Right atrium auricular region (tissue), 2 donors: ENCODE results near the gene OR6C2. TPM values are rescaled to one million over a fixed set of nuclear protein-coding genes. Genes with fewer than 3 reads are reported as not detected.
"Not testable (repeated sequence)": the region's sequence is repeated elsewhere in the genome, so short reads cannot be mapped to it uniquely, and the experiment has no call there.

Experiments used
- DNase-seq: peaks from one replicate; pipeline ENCODE4 v3.0.0-alpha.2; 2019; ENCODE audit warnings: low spot score
- H3K27ac ChIP-seq, 2 donors: fragments of 200-600 bp; sonication (generic); 1 replicate in 1 of 2; 2 replicates in 1 of 2; pipeline ENCODE4 v1.5.1; 2016 to 2019
- H3K27me3 ChIP-seq, 2 donors: fragments of 200-600 bp; sonication (generic); one replicate each; pipeline versions ENCODE4 v1.5.1 to v1.6.0; 2017 to 2019
- H3K36me3 ChIP-seq: fragments of 200-600 bp; sonication (generic); one replicate; pipeline ENCODE4 v1.5.1; 2016
- H3K4me1 ChIP-seq, 2 donors: fragments of 200-600 bp; sonication (generic); one replicate each; pipeline versions ENCODE4 v1.5.1 to v1.6.0; 2017 to 2019
- H3K4me3 ChIP-seq, 2 donors: fragments of 200-600 bp; sonication (generic); 1 replicate in 1 of 2; 2 replicates in 1 of 2; pipeline ENCODE4 v1.5.1; 2017 to 2019; ENCODE audit warnings: mild to moderate bottlenecking in 1 of 2, moderate library complexity in 1 of 2
- H3K9me3 ChIP-seq, 2 donors: fragments of 200-600 bp; sonication (generic); one replicate each; pipeline ENCODE4 v1.5.1; 2019
- total RNA-seq, 2 donors: library from RNA; depleted of rRNA; stranded (reverse); fragments of >200 nt; gene quantifications; one replicate each; pipeline ENCODE4 v1.1.0, GENCODE V29; 2016
- TF ChIP-seq, protein P1 (sequence below), 2 donors: fragments of 200-600 bp; sonication (generic); IDR thresholded peaks; one replicate each; pipeline ENCODE4 v1.5.1; 2019; ENCODE audit warnings: antibody characterized with exemption in 2 of 2

OR6C2 gene
- total RNA-seq, 2 donors from 2014 or later, result not detected

DNA sequence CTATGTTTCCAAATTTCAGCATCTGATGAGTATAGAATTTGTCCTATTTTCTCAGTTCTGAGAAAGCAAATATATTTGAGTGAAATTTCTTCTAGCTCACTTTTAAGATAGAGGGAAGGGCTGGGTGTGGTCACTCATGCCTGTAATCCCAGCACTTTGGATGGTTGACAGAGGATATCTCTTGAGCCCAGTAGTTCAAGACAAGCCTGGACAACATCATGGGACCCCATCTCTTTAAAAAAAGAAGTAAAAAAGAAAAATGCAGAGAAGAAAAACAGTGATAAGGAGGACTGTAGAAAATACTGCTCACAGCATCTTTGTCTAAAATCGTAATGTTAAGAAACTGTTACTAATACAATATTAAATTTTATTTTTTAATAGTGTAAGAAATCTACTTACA, 28.4 kb downstream of the OR6C2 start:
- Histone ChIP-seq H3K9me3 (no peaks in the 10 kb centered on the region), H3K4me1 (no peaks in the 10 kb centered on the region), H3K4me3 (no peak overlapping the region), H3K27ac (no peak overlapping the region), H3K36me3 (no peaks in the 10 kb centered on the region), H3K27me3 (no peaks in the 10 kb centered on the region)
- TF ChIP-seq, protein P1, sequence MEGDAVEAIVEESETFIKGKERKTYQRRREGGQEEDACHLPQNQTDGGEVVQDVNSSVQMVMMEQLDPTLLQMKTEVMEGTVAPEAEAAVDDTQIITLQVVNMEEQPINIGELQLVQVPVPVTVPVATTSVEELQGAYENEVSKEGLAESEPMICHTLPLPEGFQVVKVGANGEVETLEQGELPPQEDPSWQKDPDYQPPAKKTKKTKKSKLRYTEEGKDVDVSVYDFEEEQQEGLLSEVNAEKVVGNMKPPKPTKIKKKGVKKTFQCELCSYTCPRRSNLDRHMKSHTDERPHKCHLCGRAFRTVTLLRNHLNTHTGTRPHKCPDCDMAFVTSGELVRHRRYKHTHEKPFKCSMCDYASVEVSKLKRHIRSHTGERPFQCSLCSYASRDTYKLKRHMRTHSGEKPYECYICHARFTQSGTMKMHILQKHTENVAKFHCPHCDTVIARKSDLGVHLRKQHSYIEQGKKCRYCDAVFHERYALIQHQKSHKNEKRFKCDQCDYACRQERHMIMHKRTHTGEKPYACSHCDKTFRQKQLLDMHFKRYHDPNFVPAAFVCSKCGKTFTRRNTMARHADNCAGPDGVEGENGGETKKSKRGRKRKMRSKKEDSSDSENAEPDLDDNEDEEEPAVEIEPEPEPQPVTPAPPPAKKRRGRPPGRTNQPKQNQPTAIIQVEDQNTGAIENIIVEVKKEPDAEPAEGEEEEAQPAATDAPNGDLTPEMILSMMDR (IDR thresholded peaks at IDR 0.05), result no peak
- DNase-seq, result no peak

DNA sequence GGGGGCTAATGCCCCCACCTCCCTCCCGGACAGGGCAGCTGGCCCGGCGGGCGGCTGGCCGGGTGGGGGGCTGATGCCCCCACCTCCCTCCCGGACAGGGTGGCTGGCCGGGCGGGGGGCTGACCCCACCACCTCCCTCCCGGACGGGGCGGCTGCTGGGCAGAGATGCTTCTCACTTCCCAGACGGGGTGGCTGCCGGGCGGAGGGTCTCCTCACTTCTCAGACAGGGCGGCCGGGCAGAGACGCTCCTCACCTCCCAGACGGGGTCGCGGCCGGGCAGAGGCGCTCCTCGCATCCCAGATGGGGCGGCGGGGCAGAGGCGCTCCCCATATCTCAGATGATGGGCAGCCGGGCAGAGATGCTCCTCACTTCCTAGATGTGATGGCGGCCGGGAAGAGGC, 35.3 kb downstream of the OR6C2 start:
- not testable (repeated sequence) for H3K4me3 ChIP-seq, H3K36me3 ChIP-seq, H3K9me3 ChIP-seq, DNase-seq, H3K4me1 ChIP-seq, H3K27ac ChIP-seq, H3K27me3 ChIP-seq

DNA sequence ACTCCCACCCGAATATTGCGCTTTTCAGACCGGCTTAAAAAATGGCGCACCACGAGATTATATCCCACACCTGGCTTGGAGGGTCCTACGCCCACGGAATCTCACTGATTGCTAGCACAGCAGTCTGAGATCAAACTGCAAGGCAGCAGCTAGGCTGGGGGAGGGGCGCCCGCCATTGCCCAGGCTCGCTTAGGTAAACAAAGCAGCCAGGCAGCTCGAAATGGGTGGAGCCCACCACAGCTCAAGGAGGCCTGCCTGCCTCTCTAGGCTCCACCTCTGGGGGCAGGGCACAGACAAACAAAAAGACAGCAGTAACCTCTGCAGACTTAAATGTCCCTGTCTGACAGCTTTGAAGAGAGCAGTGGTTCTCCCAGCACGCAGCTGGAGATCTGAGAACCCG, 40.4 kb downstream of the OR6C2 start:
- H3K27me3 ChIP-seq, H3K4me3 ChIP-seq, H3K9me3 ChIP-seq, H3K36me3 ChIP-seq, H3K27ac ChIP-seq, DNase-seq, H3K4me1 ChIP-seq: not testable (repeated sequence)

DNA sequence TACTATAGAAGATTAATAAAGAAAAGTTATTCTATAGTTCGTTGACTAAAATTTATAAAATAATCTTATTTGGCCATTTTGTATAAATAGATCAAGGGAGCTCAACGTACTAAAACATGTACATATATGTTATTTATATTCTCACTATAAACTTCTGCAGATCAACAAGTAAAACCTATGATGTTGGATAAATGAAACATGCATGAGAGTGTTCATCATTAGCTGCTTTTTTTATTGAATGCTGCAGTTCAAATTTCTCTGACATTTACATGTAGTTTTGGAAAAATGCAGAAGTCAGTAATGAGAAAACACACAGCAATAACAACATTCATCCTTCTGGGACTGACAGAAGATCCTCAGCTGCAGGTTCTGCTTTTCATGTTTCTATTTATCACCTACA, 48.2 kb downstream of the OR6C2 start, which contains the start of gene OR6C68:
TSS of gene OR6C68 (plus strand) at position 301 of the 400 bp plus-strand sequence. CDS start at position 301, 0 bp downstream.
- TF ChIP-seq, protein P1 (IDR thresholded peaks at IDR 0.05), result no peak
- DNase-seq, result no peak
- Histone ChIP-seq H3K36me3 (no peaks in the 10 kb centered on the region), H3K27ac (no peak within 1 kb of the TSS), H3K4me3 (no peak within 1 kb of the TSS), H3K9me3 (no peaks in the 10 kb centered on the region), H3K27me3 (no peaks in the 10 kb centered on the region), H3K4me1 (no peaks in the 10 kb centered on the region)

DNA sequence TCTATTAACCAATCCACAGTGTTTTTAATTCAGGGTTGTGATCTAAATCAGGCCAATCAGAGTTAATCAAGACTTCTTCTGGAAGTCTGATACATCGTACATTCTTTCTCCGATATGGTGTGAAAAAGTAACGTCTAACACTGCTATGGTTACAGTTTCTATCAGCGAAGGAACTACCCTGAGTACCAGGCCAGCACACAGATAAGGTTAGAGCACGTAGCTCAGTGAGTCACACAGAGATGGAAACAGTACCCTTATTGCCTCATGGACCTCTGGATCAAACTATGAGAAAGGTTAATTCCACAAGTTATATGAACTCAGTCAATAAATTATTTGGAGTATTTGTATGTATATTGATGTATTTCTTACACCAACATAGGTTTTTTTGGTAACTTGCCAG, 51.6 kb downstream of the OR6C2 start:
- TF ChIP-seq, protein P1 (IDR thresholded peaks at IDR 0.05), result no peak
- Histone ChIP-seq H3K4me1 (no peaks in the 10 kb centered on the region), H3K27ac (no peak overlapping the region), H3K9me3 (no peaks in the 10 kb centered on the region), H3K36me3 (no peaks in the 10 kb centered on the region), H3K4me3 (no peak overlapping the region), H3K27me3 (no peaks in the 10 kb centered on the region)
- no peak for DNase-seq

DNA sequence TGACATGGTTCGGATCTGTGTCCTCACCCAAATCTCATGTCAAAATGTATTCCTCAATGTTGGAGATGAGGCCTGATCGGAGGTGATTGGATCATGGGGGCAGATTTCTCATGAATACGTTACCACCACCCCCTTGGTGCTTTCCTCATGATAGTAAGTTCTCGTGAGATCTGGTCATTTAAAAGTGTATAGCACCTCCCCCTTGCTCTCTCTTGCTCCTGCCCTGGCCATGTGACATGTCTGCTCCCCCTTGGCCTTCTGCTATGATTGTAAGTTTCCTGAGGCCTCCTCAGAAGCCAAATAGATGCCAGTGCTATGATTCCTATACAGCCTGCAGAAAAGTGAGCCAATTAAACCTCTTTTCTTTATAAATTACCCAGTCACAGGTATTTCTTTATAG, 55.4 kb downstream of the OR6C2 start:
- Histone ChIP-seq H3K36me3 (no peaks in the 10 kb centered on the region), H3K9me3 (no peaks in the 10 kb centered on the region), H3K4me3 (no peak overlapping the region), H3K27me3 (no peaks in the 10 kb centered on the region), H3K27ac (no peak overlapping the region), H3K4me1 (no peaks in the 10 kb centered on the region)
- DNase-seq, result no peak
- TF ChIP-seq, protein P1 (IDR thresholded peaks at IDR 0.05), result no peak

DNA sequence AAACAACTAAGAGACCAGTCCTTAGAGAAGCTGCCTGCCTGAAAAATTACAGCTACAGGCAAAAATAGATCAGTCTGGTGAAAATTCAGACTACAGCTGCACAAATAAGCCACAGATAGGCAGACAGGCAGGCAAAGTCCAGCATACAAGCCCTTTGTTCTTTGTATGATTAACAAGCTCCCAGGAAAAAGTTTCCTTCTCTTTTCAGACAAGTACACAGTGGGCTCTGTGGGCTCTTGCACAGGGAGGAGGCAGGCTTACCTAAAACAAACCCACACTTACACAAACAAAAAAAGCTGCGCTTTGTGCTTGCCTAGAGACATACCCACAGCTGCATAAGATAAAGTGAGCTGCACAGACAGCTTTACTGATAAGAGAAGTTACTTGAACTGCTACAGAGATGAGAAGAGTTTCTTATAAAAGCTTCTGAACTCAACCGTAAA, 56.0 kb downstream of the OR6C2 start:
- Histone ChIP-seq H3K4me3 (no peak overlapping the region), H3K27ac (no peak overlapping the region), H3K36me3 (no peaks in the 10 kb centered on the region), H3K4me1 (no peaks in the 10 kb centered on the region), H3K27me3 (no peaks in the 10 kb centered on the region), H3K9me3 (no peaks in the 10 kb centered on the region)
- no peak for DNase-seq
- TF ChIP-seq, protein P1 (IDR thresholded peaks at IDR 0.05), result no peak
